G401.6 (cell line): Measurements from ENCODE around the gene NAA16.
A peak's percentile ranks its signal among the peaks of the same experiment; 100 is the strongest.
"Not testable (repeated sequence)": the region's sequence is repeated elsewhere in the genome, so short reads cannot be mapped to it uniquely, and the experiment has no call there.

ENCODE experiments used
- FAIRE-seq: peaks from 2 replicates; lab custom pipeline; 2012; peaks lifted over from hg19 to GRCh38; lab: Jason Lieb, UNC

The NAA16 gene

DNA sequence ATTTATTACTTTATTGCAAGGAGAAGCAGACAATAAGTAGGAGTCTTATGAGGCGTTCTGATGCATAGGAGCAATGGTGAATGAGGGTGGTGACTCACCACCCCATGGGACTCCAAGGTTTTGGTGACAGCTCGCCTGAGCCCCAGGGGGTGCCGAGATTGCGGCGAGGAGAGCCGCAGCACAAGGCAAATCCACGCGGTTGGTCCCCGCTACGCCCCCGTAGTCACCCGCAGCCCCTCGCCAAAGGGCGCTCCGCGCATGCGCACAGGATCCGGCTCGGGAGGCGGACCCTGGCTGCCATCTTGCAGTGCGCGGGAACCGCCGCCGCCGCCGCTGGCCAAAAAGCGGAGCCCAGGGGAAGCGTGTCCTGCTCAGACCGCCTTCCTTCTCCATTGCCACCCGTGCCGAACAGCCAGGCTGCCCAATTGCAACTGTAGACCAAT, at the start of gene NAA16:
NAA16 (plus strand) TSS at position 305 of the 443 bp plus-strand sequence. CDS start 262 bp downstream, outside the sequence.
- FAIRE-seq, result peak; percentile 46

DNA sequence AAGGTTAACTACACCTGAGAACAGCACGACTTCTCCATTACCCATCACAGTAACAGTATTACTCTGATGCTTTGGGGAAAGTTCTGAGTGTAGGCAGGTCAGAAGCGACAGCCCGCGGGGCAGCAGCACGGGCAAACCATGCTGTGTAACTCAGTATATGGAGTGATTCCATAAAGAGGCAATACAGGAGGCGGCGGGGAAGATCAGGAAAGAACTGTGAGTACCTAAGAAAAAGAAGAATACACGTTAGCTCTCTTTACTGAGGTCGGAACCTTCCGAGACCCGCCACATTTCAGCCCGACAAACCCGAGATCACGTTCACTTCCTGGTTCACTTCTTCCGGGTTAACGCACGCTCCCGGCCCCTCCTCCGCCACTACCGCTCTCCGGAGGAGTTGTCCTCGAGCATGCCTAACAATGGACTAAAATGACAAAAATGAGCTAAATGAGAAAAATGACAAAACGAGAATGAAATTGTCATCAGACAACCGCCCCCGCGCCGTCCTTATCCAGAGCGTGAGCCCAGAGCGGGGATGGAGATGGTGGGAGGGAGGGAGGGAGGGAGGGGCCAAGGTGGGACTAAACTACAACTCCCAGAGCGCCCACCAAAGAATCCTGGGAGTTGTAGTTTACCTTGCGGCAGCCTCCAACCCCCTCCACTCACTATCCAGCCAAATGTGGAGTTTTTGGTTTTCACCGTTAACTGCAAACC, 47.7 kb upstream of the NAA16 start, which contains the start of gene MTRF1:
MTRF1 (minus strand) TSS at position 316 of the 711 bp plus-strand sequence. CDS start 2,669 bp downstream, outside the sequence.
- FAIRE-seq, result no peak

DNA sequence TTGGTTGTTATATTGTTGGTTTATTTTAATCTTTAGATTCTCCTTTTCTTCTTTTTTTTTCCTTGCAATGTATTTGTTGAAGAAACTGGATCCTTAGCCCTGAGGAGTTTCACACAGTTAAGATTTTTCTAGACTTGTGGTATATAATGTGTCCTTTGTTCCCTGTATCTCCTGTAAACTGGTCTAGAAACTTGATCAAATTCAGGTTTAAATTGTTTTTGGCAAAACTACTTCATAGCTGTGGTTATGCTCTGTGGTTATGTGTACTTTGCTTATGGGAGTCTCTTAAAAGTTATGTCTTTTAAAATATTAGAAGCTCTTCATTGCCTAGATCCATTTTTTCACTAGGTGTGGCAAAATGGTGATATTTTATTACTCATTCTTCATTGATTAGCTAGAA, 44.0 kb upstream of the NAA16 start:
- FAIRE-seq, result no peak

DNA sequence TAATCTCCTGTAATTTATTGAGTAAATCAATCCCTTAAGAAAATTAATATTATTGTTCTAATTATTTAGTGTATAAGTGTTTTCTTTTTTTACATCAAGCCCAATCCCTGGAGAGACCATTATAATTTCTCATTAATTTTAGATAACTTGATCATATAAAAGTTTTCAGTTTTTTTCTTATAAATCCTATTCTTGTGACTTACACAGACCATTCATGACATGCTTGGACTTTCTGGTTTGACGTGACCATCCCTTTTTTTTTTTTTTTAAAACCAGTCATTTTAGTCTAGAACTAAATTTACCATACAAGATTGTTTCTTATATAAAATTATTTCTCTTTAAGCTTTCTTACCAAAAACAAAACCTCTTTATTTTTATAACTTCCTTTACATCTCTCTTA, 42.3 kb upstream of the NAA16 start:
- FAIRE-seq, result peak; percentile 91

DNA sequence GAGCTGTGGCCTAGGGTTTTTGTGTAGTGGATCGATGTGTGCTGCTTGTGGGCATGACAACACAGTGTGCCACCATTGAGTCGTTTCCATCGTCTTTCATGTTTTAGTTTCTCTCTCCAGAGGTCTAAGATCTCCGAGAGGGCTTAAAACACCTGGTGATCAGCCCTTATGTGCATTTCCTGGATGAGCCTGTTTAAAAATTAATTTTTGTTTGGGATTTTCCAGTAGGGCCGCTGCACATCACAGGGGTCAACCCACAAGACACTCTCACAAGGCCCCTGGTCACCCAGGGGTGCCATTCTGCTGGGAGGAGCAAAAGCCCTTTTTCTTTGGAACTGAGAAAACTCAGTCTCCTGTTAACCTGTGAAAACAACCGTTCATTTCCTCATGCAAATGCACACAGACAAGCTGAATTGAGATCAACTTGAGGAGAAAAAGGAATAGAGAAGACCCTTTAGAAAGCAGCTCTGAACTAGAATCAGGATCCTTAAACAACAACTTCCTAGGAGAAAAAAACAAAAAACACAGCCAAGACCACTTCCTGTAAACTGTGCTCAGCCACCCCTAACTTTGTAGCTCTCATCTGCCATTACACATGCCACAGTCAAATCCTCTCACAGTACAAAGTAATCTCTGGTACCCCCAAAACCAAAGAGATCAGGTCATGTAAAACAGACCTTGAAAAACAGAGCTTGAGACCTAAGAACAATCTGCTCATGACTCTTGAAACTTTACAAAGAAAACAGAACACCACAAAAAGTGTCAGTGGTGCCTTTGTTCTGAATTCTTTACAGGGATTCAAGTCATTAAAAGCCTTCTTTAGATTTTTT, 39.4 kb upstream of the NAA16 start:
- FAIRE-seq, result no peak

DNA sequence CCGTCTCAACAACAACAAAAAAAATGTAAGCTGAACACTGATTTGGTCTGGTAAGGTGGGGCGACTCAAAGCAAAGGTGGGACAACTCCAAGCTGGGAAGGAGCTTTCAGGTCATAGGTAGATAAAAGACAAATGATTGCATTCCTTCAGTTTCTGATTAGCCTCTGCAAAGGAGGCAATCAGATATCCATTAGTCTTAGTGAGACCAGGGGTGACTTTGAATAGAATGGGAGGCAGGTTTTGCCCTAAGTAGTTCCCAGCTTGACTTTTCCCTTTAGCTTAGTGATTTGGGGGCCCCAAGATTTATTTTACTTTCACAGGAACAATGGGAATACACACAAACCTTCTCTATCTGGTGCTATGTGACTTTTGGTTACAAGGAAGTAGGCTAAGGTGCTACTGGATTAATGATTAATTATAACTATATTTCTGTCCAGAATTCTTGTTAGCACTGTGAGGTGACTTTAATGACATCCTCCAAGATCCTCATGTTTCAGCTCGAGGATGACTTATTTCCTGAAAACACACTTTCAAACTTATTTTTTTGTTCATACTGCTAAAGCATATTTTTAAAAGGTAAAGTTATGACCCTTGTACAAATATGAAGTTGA, 37.1 kb upstream of the NAA16 start:
- FAIRE-seq, result no peak

DNA sequence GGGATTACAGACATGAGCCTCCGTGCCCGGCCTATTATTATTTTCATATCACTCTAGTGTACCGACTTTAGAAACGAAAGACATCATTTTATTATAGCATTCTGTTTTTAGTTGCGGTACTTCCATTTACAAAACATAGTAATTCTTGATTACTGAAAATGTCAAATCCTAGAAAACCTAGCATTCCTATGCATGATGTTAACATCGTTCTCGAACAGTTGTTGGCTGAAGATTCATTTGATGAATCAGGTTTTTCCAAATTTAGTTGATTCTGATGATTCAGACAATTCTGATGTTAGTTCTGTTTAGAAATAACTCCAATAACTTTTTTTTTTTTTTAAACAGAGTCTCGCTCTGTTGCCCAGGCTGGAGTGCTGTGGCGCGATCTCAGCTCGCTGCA, 36.2 kb upstream of the NAA16 start:
- FAIRE-seq, result no peak

DNA sequence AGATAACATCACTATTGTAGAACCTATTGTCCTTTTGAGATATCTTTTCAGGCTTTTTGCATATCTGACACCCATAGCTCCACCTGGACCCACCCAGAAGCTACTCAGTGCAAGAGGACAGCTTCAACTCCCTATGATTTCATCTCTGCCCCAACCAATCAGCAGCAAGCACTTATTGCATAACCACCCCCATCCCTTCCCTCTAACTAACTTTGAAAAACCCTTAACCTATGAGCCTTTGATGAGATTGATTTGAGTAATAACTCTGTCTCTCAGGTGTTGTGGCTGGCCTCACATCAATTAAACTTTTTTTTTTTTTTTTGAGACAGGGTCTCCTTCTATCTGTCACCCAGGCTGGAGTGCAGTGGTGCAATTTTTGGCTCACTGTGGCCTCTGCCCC, 34.2 kb upstream of the NAA16 start:
- FAIRE-seq, result no peak

DNA sequence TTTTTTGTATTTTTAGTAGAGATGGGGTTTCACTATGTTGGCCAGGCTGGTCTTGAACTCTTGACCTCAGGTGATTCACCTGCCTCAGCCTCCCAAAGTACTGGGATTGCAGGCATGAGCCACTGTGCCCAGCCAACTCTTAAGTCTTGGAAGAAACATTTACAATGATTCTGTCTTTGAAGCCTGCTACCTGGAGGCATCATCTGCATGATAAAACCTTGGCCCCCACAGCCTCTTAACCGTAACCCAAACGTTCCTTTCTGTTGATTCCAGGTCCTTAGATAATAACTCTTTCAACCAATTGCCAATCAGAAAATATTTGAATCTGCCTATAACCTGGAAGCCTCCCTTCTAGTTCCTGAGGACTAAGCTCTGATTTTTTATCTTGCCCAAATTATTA, 31.9 kb upstream of the NAA16 start:
- FAIRE-seq, result not testable (repeated sequence)

DNA sequence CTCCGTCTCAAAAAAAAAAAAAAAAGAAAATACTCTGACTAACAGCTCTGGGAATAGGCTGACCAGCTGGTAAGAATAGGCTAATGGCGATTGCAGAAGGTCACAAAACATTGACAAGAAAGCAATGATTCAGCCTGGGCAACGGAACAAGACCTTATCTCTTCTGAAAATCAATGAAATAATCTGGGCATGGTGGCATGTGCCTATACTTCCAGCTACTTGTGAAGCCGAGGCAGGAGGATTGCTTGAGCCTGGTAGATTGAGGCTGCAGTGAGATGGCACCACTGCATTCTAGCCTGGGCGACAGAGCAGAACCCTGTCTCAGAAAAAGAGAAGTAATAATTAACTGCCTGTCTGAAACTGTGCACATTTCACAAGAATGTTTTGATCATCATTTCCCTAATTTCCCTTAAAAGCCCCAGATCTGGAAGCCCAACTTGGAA, 28.9 kb upstream of the NAA16 start:
- FAIRE-seq, result no peak

DNA sequence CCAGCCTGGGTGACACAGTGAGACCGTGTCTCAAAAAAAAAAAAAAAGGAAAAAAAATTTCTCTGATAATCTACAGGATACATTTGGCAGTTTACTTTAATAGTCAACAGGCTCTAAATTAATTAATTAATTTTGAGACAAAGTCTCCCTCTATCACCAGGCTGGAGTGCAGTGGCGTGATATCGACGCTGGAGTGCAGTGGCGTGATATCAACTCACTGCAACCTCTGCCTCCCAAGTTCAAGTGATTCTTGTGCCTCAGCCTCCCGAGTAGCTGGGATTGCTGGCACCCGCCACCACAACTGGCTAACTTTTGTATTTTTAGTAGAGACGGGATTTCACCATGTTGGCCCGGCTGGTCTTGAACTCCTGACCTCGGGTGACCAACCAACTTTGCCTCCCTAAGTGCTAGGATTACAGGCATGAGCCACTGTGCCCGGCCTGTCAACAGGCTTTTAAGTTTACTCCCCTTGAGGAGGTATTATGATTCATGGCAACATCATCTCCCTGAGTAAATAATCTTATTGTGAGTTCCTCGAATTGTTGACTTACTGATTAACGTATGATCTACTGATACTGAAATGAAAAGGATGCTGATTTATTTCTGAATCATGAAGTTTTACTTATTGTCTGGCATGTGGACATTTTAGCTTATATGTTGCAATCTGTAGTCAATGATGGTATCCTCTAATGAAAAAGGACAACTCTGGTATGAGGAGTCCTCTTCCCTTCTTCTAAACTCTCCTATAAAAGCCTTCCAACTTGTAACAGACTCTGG, 26.4 kb upstream of the NAA16 start:
- FAIRE-seq, result no peak

DNA sequence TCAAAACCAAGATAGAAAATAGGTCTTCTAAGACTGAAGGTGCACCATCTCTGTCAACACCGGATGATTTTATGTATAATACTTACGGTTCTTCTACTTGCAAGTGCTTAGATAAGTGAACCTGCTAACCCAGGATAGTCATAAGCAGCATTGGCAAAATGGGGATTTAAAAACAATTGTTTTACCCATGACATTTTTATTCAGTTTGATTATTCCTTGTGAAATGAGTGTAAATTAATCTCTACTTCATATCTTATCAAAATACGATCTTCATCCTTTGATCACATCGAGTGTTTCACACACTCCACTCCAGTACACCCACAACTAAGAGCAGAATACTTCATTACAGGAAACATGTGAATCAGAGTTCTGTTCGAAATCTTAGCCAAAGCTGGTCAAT, 24.7 kb upstream of the NAA16 start:
- FAIRE-seq, result no peak

DNA sequence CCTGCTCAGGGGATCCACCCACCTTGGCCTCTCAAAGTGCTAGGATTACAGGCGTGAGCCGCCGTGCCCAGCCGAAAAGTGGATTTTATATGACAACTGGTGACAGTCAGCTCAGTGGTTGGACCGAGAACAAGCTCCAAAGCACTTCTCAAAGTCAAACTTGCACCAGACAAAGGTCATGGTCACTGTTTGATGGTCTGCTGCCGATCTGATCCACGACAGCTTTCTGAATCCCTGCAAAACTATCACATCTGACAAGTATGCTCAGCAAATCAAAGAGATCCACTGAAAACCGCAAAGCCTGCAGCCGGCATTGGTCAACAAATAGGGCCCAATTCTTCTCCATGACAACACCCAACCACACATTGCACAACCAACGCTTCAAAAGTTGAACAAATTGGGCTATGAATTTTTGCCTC, 21.6 kb upstream of the NAA16 start:
- FAIRE-seq, result no peak

DNA sequence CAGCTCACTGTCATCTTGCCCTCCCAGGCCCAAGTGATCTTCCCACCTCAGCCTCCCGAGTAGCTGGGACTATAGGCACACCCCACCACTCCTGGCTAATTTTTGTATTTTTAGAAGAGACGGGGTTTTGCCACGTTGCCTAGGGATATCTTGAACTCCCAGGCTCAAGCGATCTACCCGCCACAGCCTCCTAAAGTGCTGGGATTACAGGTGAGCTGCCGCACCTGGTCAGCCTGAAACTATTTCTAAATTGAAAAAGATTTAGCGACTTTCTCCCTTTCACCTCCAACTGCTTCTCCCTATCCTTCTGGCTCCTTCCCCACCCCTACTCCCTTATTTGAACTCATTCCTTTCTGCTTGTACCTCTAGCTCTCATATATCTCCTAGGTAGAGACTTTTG, 19.8 kb upstream of the NAA16 start:
- no peak for FAIRE-seq

DNA sequence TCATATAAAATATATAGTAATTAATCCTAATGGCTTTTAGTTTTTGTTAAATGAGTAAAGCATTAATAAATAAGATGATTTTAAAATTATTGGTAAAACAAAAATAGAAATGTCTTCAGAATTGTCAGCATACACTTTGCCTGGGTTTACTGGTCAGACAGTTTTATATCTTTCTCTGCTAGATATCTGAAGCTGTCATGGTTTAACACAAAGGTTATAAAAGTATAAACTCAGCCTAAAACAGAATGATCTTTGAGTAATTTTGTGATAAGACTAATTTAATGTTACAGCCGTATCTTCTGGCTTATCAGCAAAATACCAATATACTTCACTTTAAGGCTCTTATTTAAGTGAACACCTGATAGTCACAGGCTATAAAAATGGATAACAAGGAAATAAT, 17.8 kb upstream of the NAA16 start:
- peak; percentile 52 for FAIRE-seq

DNA sequence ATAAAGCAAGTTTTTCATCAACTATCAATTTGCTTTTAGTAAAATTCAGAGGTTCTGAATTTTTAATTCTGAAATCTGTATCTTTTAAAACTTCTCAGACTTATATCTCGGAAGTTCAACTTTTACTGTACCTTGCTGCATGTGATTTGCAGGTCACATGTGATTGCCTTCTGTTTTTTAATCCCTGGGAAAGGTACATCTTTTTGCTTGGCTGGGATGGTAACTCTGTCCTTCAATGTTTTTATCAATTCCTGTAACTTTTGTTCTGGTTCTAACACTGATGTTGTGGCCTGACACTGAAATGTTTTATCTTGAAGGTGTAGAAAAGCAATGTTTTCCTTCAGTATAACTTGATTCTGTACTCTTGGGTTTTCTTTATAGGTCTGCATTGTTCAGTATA, 16.2 kb upstream of the NAA16 start:
- FAIRE-seq, result no peak

DNA sequence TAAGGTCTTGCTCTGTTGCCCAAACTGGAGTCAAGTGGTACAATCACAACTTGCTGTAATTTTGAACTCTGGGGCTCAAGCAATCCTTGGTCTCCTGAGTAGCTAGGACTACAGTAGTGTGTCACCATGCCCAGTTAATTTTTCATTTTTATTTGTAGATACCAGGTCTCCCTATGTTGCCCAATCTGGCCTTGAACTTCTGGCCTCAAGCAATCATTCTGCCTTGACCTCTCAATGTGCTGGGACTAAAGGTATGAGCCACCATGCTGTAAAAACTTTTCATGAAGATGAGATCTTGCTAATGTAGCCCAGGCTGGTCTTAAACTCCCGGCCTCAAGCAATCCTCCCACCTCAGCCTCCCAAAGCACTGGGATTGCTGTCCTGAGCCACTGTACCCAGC, 15.1 kb upstream of the NAA16 start:
- no peak for FAIRE-seq

DNA sequence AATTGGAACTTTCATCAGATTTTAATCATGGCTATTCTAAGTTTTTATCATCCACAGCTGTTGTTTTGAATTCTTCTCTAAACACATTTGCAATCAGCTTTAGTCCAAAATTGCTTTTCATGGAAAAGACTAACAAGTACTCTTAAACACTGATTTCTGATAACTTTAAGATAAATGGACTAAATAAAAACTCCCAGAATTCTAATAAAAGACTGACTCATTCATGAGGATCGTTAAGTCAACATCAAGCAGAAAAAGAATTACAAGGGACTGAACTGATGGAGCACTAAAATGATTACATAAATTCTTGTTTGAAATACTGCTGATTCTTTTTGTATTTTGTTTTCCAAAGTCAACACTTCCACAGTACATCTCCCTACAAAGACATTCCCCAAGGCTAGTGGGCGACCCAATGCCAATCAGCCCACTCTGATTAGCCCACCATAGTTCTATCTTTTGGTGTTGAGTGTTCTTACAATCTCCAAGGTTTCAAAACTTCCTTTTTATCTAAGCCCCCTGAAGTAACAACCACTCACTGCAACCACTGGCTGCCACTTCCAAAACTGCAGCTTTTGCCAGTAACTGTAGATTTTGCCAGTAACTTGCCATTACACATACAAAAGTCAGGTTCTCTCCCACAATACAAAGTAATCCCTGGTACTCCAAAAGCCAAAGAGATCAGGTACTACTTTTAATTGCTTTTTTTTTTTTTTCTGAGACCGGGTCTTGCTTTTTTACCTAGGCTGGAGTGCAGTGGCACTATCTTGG, 14.0 kb upstream of the NAA16 start:
- FAIRE-seq, result no peak

DNA sequence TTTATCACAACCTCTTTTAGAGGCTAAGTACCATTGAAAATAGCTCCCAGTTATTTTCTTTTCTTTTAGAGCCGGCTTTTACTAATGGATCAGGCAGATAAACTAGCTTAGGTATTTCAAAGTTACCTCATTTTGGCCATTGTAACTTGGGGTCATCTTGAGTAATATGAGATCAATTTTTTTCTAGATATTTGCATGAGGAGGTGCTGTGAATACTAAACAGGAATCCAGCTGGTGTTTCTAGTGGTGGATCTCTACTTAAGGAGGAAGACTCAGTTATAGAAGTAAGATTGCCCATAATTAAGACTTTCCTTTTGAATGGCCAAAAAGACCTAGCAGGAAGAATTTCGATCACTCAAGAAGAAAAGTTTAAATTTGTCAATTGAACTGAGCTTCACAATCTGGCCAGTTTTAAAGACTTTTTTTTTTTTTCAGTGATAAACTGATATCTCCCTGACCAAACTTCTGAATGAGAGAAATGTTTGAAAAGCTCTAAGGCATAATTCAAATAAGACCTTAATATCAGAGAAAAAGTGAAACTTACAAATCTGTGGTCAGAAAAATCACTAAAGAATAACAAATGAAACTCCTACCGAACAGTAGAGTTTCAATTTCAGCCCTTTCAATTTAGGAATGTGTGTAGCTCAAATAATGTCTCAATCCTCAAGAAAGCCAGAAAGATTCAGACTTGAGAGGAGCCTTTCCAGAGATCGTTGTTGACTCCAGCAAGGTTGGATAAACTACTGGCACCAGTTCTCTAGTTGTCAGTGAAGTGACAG, 11.6 kb upstream of the NAA16 start:
- FAIRE-seq, result no peak

DNA sequence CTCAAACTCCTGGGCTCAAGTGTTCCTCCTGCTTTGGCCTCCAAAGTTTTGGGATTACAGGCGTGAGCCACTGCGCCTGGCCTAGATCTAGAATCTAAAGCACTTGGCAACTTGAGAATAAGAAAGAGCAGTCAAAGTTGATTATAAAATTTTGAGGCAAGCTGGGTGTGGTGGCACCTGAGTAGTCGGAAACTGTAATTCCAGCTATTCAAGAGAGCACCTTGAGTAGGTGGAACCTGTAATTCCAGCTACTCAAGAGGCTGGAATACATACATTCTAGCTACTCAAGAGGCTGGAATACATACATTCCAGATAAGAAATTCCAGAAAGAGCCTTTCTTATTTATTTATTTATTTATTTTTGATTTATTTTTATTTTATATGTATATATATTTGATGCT, 8.3 kb upstream of the NAA16 start:
- FAIRE-seq, result no peak

DNA sequence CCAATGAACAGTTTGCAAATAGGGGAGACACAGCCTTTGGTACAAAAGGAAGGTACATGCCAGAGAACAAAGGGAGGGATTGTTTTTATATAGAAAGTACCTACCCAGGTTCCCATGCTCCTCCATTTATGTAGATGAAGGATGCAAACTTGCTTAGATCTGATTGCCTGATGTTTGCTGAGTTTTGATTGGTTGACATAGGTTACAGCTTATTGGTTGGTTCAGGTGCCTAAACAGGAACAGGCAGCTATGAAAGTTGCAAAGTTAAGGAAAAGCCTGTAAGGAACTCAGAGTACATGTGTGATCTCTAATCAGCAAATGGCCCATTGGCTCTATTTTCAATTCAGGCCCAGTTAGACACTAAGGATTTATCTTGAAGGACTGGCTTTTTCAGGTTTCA, 6.5 kb upstream of the NAA16 start:
- no peak for FAIRE-seq
